NT2/D1 (cell line): ENCODE data around the gene CCDC177.
"Not testable (repeated sequence)": the region's sequence is repeated elsewhere in the genome, so short reads cannot be mapped to it uniquely, and the experiment has no call there.

Experiments used
- DNase-seq: peaks from one replicate; pipeline ENCODE4 v3.0.0-alpha.2; 2011; ENCODE audit warnings: low read depth, low spot score
- H3K27me3 ChIP-seq: 2 replicates; pipeline ENCODE4 v1.6.0; 2011; ENCODE audit warnings: mild to moderate bottlenecking; ENCODE audit not compliant: insufficient read length, insufficient read depth
- H3K36me3 ChIP-seq: 2 replicates; pipeline ENCODE4 v1.6.1; 2011; ENCODE audit warnings: mild to moderate bottlenecking, low read length, mixed read lengths; ENCODE audit not compliant: insufficient read depth, insufficient read length
- H3K4me1 ChIP-seq: 2 replicates; pipeline ENCODE4 v1.5.1; 2011; ENCODE audit not compliant: insufficient read depth, insufficient read length
- H3K4me3 ChIP-seq: 2 replicates; pipeline ENCODE4 v1.5.1; 2011; ENCODE audit warnings: low read depth; ENCODE audit not compliant: insufficient read length
- H3K9ac ChIP-seq: 2 replicates; pipeline ENCODE4 v1.6.0; 2011; ENCODE audit warnings: low read depth; ENCODE audit not compliant: insufficient read length
- H3K9me3 ChIP-seq: 2 replicates; pipeline ENCODE4 v1.5.1; 2011; ENCODE audit warnings: mild to moderate bottlenecking, low read length; ENCODE audit not compliant: insufficient read depth
- SUZ12 ChIP-seq: IDR thresholded peaks from 2 replicates; pipeline ENCODE4 v1.6.1; 2011; ENCODE audit not compliant: insufficient read length, insufficient read depth; ENCODE audit errors: extremely low read depth
- YY1 ChIP-seq: IDR thresholded peaks from 2 replicates; pipeline ENCODE4 v1.6.1; 2011; ENCODE audit not compliant: insufficient read length, insufficient read depth
- ZNF274 ChIP-seq: IDR thresholded peaks from 2 replicates; pipeline ENCODE4 v1.6.1; 2011; ENCODE audit warnings: mild to moderate bottlenecking, low read depth, low read length

The CCDC177 gene

DNA sequence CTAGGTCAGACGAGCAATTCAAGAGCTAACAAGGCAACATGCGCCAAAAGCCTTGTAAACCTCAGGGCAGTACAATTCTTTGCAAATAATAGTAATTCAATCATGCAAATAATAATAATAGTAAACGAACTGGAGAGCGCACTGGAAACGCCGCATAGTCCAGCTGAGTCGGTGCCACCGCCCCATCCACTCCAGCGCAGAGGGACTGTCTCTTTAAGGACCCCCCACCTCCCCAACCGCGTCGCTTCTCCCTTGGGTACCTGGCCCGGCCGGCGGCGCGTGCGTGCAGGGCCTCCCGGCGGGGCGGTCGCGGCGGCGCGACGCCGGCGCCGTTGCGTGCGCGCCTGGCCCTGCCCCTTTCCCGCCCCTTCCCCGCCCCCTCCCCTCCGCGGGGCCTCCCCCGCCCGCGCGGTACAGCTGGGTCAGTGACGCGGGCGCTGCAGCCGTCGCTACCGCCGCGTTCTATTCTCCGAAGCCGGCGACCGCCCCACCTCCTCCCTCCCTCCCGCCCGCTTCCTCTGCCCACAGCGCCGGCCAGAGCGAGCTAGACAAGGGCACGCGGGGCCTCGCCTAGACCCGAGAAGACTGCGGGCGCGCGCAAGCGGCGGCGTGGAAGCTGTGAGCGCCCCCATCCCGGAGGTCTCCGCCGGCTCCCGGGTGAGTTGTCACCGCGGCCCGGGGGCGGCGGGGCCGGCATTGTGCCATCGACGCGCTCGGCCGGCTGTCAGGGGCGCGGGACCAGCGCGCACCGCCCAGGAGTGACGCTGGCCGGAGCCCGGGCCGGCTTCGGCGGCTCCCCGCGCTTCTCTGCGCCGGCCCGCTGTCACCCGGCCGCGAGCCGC is 36.7 kb upstream of the CCDC177 start, which contains the start of gene SUSD6:
TSS of gene SUSD6 (plus strand) at position 425 of the 842 bp plus-strand sequence. CDS start 46,997 bp downstream, outside the sequence.
- Histone ChIP-seq H3K4me3 (peak within 1 kb of the TSS; percentile 71), H3K9me3 (no peaks in the 10 kb centered on the region), H3K27me3 (peaks cover 8% of the 10 kb centered on the region), H3K36me3 (no peaks in the 10 kb centered on the region), H3K4me1 (peaks cover 2% of the 10 kb centered on the region), H3K9ac (peak within 1 kb of the TSS; percentile 80)
- DNase-seq, result peak; percentile 52
- TF ChIP-seq SUZ12 (no peak), ZNF274 (no peak), YY1 (no peak)

DNA sequence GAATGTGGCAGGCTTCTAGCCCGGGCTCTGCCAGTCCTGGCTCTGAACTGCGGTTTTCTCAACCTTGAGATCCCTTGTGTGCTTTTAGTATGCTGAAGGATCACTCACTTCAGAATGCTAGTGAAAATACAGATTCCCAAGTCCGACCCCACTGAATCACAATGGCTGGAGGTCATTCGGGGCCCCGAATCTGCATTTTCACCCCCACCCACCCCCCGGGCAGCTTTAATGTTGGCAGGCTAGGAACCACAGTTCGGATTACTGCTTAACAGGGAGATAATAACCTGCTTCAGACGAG is 36.2 kb upstream of the CCDC177 start:
- peaks cover 8% of the 10 kb centered on the region for H3K27me3 ChIP-seq
- no peaks in the 10 kb centered on the region for H3K9me3 ChIP-seq
- H3K9ac ChIP-seq, result peak overlapping the region; percentile 77
- DNase-seq, result no peak
- H3K4me3 ChIP-seq, result peak overlapping the region; percentile 45
- peaks cover 4% of the 10 kb centered on the region for H3K4me1 ChIP-seq
- TF ChIP-seq ZNF274 (no peak), SUZ12 (no peak), YY1 (no peak)
- no peaks in the 10 kb centered on the region for H3K36me3 ChIP-seq

DNA sequence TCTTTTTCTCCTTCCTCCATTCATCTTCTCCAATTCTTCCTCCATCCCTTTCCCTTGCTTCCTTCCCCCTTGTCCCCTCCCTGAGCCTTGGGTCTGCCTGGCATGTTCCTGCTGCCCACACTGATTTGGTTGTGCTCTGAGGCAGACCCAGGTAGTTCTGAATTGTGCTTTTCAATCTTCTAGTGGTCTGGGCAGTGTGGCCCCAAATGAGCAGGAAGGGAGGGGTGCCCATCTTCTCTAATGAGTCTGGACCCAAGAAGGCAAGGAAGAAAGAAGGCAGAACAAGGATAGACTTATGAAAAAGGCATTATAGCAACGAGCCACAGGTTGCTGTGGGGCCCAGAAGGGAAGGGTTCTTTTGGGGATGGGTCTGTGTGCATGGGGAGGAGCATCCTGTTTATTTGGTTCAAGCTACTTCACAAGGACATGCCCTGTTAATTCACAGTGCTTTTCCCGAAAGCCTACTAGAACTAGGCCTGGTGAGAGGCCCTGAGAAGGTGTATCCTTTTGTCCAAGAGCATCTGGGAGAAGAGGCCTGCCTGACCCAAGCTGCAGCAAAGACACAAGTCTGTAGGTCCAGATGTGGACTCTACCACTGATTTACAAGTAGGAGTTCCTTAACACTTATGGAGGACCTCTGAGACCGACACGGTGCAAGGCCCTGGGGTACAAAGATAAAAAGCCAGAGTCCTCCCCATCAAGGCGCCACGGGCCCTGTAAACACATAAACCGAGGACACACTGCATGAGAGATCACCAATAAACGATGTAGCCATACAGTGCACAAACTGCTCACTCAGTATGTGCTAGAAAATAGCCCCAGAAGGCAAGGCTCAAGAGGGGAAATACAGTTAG is 35.6 kb upstream of the CCDC177 start:
- Histone ChIP-seq H3K4me1 (peaks cover 4% of the 10 kb centered on the region), H3K36me3 (no peaks in the 10 kb centered on the region), H3K27me3 (peaks cover 8% of the 10 kb centered on the region), H3K9me3 (no peaks in the 10 kb centered on the region), H3K4me3 (peak overlapping the region; percentile 45), H3K9ac (peak overlapping the region; percentile 77)
- TF ChIP-seq ZNF274, result no peak
- DNase-seq, result no peak

DNA sequence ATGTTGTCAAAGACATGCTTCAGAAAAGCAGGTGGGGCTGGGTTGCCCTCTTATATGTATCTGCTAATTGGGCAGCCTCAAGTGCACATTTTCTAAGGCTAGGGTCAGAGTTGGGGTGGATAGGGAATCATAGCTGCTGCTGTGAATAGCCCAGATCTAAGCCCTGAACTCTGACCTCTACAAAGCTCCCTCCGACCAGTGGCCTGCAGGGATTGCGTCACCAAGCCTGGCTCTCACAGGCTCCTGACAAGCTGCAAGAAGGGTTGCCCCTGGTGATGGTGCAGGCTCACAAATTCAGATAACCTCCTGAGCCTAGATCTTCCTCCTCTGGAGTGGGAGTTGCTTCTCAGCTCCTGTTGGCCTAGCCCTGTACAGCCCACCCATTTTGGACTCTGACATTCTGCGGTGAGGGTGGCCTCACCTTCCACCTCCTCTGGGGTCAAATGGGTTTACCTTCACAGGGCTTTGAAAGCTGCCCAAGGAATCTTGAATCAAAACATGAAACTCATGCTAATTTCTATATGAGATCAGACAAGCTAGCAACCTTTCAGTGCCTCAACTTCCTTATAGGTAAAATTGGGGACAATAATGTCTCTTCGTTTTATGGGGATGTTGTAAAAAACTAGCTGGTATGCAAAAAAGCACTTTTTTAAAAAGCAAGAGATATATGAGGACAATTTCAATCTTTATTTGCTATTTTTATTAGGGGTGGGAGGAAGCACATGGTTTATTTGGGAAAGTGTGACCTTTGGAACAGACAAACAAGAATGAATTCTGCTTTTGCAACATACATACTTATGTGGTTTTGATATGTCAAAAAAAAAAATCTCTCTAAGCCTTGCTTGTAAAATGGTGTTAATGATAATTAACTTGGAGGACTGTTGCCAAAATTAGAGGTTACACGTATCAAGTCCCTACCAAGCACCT is 31.9 kb upstream of the CCDC177 start:
- Histone ChIP-seq H3K9ac (no peak overlapping the region), H3K27me3 (no peaks in the 10 kb centered on the region), H3K4me3 (no peak overlapping the region), H3K4me1 (peaks cover 7% of the 10 kb centered on the region), H3K9me3 (no peaks in the 10 kb centered on the region), H3K36me3 (no peaks in the 10 kb centered on the region)
- TF ChIP-seq YY1 (no peak), SUZ12 (no peak), ZNF274 (no peak)
- DNase-seq, result no peak

DNA sequence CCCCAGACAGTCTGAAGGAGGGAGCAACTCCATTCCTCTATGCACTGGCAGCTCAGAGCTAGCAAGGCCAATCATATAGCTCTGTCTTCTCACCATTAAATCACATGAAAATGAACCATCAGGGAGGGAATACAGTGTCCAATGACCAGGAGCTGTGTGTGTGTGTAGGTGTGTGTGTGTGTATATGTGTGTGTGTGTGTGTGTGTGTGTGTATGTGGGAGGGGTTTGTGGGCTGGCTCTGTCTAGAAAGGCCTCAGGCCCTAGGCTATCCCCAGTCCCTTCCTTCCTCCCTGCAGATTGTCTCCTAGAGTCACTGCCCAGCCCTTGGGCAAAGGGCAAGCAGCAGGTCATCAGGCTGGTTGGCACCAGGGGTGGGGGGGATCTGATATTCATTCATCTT is 31.1 kb upstream of the CCDC177 start:
- Histone ChIP-seq H3K4me3 (no peak overlapping the region), H3K4me1 (peaks cover 7% of the 10 kb centered on the region), H3K9me3 (no peaks in the 10 kb centered on the region), H3K27me3 (no peaks in the 10 kb centered on the region), H3K9ac (no peak overlapping the region), H3K36me3 (no peaks in the 10 kb centered on the region)
- TF ChIP-seq ZNF274 (no peak), SUZ12 (no peak), YY1 (no peak)
- no peak for DNase-seq

DNA sequence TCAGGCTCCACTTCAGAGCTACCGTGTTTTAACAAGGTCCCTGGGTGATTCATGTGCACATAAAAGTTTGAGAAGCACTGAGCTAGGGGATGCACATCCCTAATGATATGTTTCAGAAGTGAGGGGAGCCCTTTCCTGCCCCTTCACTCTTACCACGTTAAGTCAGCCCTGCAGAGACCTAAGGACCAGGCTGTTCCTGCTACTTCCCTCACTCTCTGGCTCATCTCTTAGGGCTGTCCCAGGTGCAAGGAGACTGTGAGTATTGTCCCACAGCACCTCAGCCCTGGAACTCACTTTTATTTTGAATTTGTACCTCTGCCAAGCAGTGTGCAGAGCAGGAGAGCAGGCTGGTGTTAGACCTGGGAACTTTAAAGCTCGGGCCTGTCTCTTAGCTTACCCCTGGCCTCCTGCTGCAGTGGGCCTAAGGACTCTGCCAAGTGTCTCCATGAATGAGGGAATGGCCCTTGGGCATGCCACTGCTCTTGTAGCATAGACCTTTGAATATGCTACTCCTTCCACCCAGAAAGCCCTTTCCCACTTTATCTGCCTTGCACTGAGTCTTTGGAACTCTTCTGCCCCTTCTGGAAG is 25.7 kb upstream of the CCDC177 start:
- H3K9me3 ChIP-seq, result no peaks in the 10 kb centered on the region
- no peaks in the 10 kb centered on the region for H3K36me3 ChIP-seq
- H3K4me1 ChIP-seq, result peaks cover 3% of the 10 kb centered on the region
- no peaks in the 10 kb centered on the region for H3K27me3 ChIP-seq
- H3K9ac ChIP-seq, result no peak overlapping the region
- no peak overlapping the region for H3K4me3 ChIP-seq
- DNase-seq, result no peak
- no peak for TF ChIP-seq SUZ12
- TF ChIP-seq ZNF274, result no peak
- no peak for TF ChIP-seq YY1

DNA sequence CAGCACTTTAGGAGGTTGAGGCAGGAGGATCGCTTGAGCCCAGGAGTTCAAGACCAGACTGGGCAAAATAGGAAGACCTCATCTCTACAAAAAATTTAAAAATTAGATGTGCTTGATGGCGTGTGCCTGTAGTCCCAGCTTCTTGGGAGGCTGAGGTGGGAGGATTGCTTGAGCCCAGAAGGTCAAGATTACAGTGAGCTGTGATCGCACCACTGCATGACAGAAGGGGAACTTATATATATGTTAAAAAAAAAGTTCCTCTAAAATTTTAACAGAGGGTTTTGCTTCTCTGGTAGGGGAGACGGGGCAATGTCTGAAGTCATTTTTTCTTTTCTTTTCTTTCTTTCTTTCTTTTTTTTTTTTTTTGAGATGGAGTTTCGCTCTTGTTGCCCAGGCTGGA is 24.8 kb upstream of the CCDC177 start:
- not testable (repeated sequence) for H3K36me3 ChIP-seq, DNase-seq, H3K9me3 ChIP-seq, H3K4me3 ChIP-seq, H3K9ac ChIP-seq, H3K27me3 ChIP-seq, H3K4me1 ChIP-seq
